Karpas-422 (cell line): Measurements from ENCODE around the gene PIP4K2C. TPM values are rescaled to one million over a fixed set of nuclear protein-coding genes. Genes with fewer than 3 reads are reported as not detected.
"Not testable (repeated sequence)": the region's sequence is repeated elsewhere in the genome, so short reads cannot be mapped to it uniquely, and the experiment has no call there.

Experiments used
- DNase-seq: peaks from one replicate; pipeline ENCODE4 v3.0.0-alpha.2; 2015
- H2AFZ ChIP-seq: fragments of 200-600 bp; sonication (generic); 2 replicates; pipeline ENCODE4 v1.6.1; 2014; ENCODE audit warnings: antibody characterized with exemption, low read length, mixed read lengths
- H3K27ac ChIP-seq: fragments of 200-600 bp; sonication (generic); 2 replicates; pipeline ENCODE4 v1.5.1; 2014; ENCODE audit warnings: mild to moderate bottlenecking, low read length, moderate library complexity
- H3K27me3 ChIP-seq: fragments of 200-600 bp; sonication (generic); 2 replicates; pipeline ENCODE4 v1.6.1; 2014; ENCODE audit warnings: low read length, mixed read lengths
- H3K36me3 ChIP-seq: fragments of 200-600 bp; sonication (generic); 2 replicates; pipeline ENCODE4 v1.6.1; 2014; ENCODE audit warnings: low read length, mixed read lengths; ENCODE audit not compliant: insufficient read depth
- H3K4me1 ChIP-seq: fragments of 200-600 bp; sonication (generic); 2 replicates; pipeline ENCODE4 v1.6.1; 2014; ENCODE audit warnings: mild to moderate bottlenecking, low read length, mixed read lengths
- H3K4me2 ChIP-seq: fragments of 200-600 bp; sonication (generic); 2 replicates; pipeline ENCODE4 v1.6.1; 2014; ENCODE audit warnings: low read length, low read depth, mild to moderate bottlenecking; ENCODE audit not compliant: poor library complexity, severe bottlenecking
- H3K4me3 ChIP-seq: fragments of 200-600 bp; sonication (generic); 2 replicates; pipeline ENCODE4 v1.5.1; 2014; ENCODE audit warnings: mild to moderate bottlenecking, antibody characterized with exemption, low read length, mixed read lengths
- H3K79me2 ChIP-seq: fragments of 200-600 bp; sonication (generic); 2 replicates; pipeline ENCODE4 v1.6.1; 2014; ENCODE audit warnings: mild to moderate bottlenecking, low read length, mixed read lengths
- H3K9ac ChIP-seq: fragments of 200-600 bp; sonication (generic); 2 replicates; pipeline ENCODE4 v1.6.0; 2014; ENCODE audit warnings: low read length
- H3K9me2 ChIP-seq: fragments of 200-600 bp; sonication (generic), shearing (Covaris generic); replicated peaks from 2 replicates; pipeline ENCODE4 v1.6.0; 2014; ENCODE audit warnings: mild to moderate bottlenecking, low read length, moderate library complexity; ENCODE audit not compliant: insufficient read depth
- H3K9me3 ChIP-seq: fragments of 300-700, 200-600 bp; sonication (generic); 2 replicates; pipeline ENCODE4 v1.6.1; 2014; ENCODE audit warnings: low read length, mixed read lengths
- H4K20me1 ChIP-seq: fragments of 200-600 bp; sonication (generic); 2 replicates; pipeline ENCODE4 v1.6.1; 2014; ENCODE audit warnings: mild to moderate bottlenecking, antibody characterized with exemption, low read length, low read depth; ENCODE audit not compliant: insufficient read depth
- total RNA-seq: library from RNA; depleted of rRNA; stranded (reverse); fragments of >200 nt; shearing (Covaris generic); gene quantifications from 2 replicates; pipeline ENCODE4 v1.2.3, GENCODE V29; 2014; ENCODE audit warnings: low replicate concordance

The PIP4K2C gene
- total RNA-seq, 1 experiment from 2014 or later: 23.9 TPM

DNA sequence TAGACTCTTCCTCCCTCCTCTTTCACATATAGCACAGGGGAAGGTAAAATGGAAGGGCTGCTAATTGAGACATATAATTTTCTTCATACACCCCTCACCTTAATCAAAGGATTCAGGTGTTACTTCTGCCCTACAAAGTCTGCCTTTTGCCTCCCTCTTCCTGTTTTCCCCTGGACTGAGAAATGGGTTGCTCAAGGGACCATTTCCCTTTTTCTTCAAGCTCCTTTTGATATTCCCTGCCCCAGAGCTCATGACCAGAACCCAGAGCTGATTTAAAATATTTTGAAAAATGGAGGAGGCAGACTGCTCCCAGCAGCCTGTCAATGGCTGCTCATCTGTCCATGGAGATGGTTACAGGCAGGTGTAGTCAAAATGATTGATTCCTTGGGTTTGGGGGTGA, 6.3 kb upstream of the PIP4K2C start:
- peaks cover 27% of the 10 kb centered on the region for H3K36me3 ChIP-seq
- H2AFZ ChIP-seq: no peak overlapping the region
- no peak overlapping the region for H3K27ac ChIP-seq
- no peaks in the 10 kb centered on the region for H4K20me1 ChIP-seq
- H3K79me2 ChIP-seq: no peaks in the 10 kb centered on the region
- H3K9me2 ChIP-seq: no peaks in the 10 kb centered on the region
- no peak for DNase-seq
- no peaks in the 10 kb centered on the region for H3K27me3 ChIP-seq
- H3K9me3 ChIP-seq: no peaks in the 10 kb centered on the region
- H3K4me1 ChIP-seq: no peaks in the 10 kb centered on the region
- no peak overlapping the region for H3K9ac ChIP-seq
- no peak overlapping the region for H3K4me3 ChIP-seq
- H3K4me2 ChIP-seq: no peak overlapping the region

DNA sequence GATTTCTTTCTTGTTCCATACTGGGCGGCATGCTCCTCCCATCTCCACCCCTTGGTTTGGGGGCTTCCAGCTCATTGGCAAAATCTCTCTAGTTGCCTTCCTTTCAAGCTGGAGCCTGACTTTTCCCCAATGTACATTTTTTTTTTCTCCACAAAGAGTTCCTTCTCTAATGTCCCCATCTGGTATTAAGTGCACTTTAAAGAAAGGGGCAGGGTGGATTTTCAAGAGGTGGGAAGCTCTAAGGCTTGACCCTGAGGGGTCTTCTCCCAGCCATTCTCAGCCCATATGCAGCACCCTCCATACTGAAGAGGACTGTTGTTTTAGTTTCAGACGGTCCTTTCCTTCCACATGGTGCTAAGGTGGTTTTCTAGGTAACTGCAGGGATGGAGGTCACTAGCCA, 5.8 kb upstream of the PIP4K2C start:
- Histone ChIP-seq H3K79me2 (no peaks in the 10 kb centered on the region), H3K4me2 (no peak overlapping the region), H3K4me1 (no peaks in the 10 kb centered on the region), H4K20me1 (no peaks in the 10 kb centered on the region), H3K9me3 (no peaks in the 10 kb centered on the region), H3K27me3 (no peaks in the 10 kb centered on the region), H3K4me3 (no peak overlapping the region), H3K27ac (no peak overlapping the region), H3K36me3 (peaks cover 27% of the 10 kb centered on the region), H3K9me2 (no peaks in the 10 kb centered on the region), H3K9ac (no peak overlapping the region), H2AFZ (no peak overlapping the region)
- no peak for DNase-seq

GRCh38 chr12:57586128-57586527, 4.9 kb upstream of the PIP4K2C start:
- DNase-seq: no peak
- H3K4me1 ChIP-seq: peaks cover 7% of the 10 kb centered on the region
- peaks cover under 1% of the 10 kb centered on the region; the same call in 1 of the 2 replicates for H3K79me2 ChIP-seq
- H3K36me3 ChIP-seq: peaks cover 24% of the 10 kb centered on the region
- no peak overlapping the region for H3K9ac ChIP-seq
- H3K9me3 ChIP-seq: no peaks in the 10 kb centered on the region
- no peaks in the 10 kb centered on the region for H3K9me2 ChIP-seq
- H3K4me2 ChIP-seq: no peak overlapping the region
- H3K4me3 ChIP-seq: no peak overlapping the region
- H2AFZ ChIP-seq: no peak overlapping the region
- H3K27ac ChIP-seq: no peak overlapping the region
- H3K27me3 ChIP-seq: no peaks in the 10 kb centered on the region
- no peaks in the 10 kb centered on the region for H4K20me1 ChIP-seq

- Histone ChIP-seq H3K9me2 (no peaks in the 10 kb centered on the region), H3K4me2 (no peak overlapping the region), H2AFZ (no peak overlapping the region), H4K20me1 (no peaks in the 10 kb centered on the region), H3K4me1 (peaks cover 11% of the 10 kb centered on the region), H3K36me3 (peaks cover 19% of the 10 kb centered on the region), H3K4me3 (no peak overlapping the region), H3K27me3 (no peaks in the 10 kb centered on the region), H3K27ac (no peak overlapping the region), H3K9me3 (no peaks in the 10 kb centered on the region), H3K79me2 (peaks cover 8% of the 10 kb centered on the region), H3K9ac (no peak overlapping the region)
- DNase-seq: no peak
Observed at GRCh38 chr12:57586832-57587429, 4.1 kb upstream of the PIP4K2C start.

DNA sequence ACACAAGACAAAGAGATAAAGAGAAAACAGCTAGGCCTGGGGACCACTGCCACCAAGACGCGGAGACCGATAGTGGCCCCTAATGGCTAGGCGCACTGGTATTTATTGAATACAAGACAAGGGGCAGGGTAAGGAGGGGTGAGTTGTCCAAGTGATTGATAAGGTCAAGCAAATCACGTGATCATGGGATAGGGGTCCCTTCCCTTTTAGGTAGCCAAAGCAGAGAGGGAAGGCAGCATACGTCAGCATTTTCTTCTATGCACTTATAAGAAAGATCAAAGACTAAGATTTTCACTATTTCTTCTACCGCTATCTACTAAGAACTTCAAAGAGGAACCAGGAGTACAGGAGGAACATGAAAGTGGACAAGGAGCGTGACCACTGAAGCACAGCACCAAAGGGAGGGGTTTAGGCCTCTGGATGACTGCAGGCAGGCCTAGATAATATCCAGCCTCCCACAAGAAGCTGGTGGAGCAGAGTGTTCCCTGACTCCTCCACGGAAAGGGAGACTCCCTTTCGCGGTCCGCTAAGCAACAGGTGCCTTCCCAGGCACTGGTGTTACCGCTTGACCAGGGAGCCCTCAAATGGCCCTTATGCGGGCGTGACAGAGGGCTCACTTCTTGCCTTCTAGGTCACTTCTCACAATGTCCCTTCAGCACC, 1.9 kb upstream of the PIP4K2C start:
- not testable (repeated sequence) for H3K9me2 ChIP-seq, H3K9me3 ChIP-seq, H3K4me3 ChIP-seq, DNase-seq, H3K27me3 ChIP-seq, H3K4me2 ChIP-seq, H3K27ac ChIP-seq, H3K9ac ChIP-seq, H4K20me1 ChIP-seq, H2AFZ ChIP-seq
- Histone ChIP-seq H3K4me1 (peaks cover 21% of the 10 kb centered on the region), H3K36me3 (peaks cover 14% of the 10 kb centered on the region), H3K79me2 (peaks cover 27% of the 10 kb centered on the region)

GRCh38 chr12:57590479-57590863, 521 bp upstream of the PIP4K2C start:
- H3K36me3 ChIP-seq: 0 out of 2 replicates have a peak, but pooled peaks cover 3% of the 10 kb centered on the region
- no peak overlapping the region for H3K27ac ChIP-seq
- H3K79me2 ChIP-seq: peaks cover 27% of the 10 kb centered on the region
- peak overlapping the region; percentile 81 for H3K4me2 ChIP-seq
- H4K20me1 ChIP-seq: no peaks in the 10 kb centered on the region
- peaks cover 21% of the 10 kb centered on the region for H3K4me1 ChIP-seq
- H2AFZ ChIP-seq: peak overlapping the region; percentile 82
- H3K9ac ChIP-seq: peak overlapping the region; percentile 51
- H3K4me3 ChIP-seq: peak overlapping the region; percentile 77
- H3K9me3 ChIP-seq: no peaks in the 10 kb centered on the region
- no peak for DNase-seq
- H3K27me3 ChIP-seq: no peaks in the 10 kb centered on the region
- no peaks in the 10 kb centered on the region for H3K9me2 ChIP-seq

DNA sequence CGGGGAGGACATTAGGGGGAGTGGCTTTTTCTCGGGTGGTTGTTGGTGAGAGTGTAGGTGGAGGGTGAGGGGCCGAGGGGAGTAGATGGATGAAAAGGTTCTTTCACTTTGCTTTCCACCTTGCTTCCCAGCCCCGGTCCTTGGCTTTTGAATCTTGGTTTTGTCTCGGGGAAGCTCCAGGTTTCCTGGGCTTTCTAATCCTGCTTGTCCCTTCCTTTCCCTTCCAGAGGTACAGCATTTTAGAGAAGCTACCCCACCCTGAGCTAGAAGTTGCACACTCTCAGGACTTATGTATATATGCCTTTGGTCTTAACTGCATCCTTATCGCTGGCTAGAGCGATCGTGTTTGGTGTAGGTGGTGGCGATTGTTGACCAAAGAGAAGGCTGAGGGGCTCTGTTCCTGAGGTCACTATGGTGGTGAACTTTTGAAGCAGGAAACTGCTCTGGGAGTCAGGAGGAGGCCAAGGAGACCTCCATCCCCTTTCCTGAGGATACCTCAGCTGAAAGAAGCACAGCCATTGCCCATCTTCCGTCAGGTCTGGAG, 862 bp downstream of the PIP4K2C start:
- no peaks in the 10 kb centered on the region for H4K20me1 ChIP-seq
- no peak overlapping the region; the same call in 1 of the 2 replicates for H2AFZ ChIP-seq
- no peaks in the 10 kb centered on the region for H3K27me3 ChIP-seq
- no peak overlapping the region for H3K27ac ChIP-seq
- peak overlapping the region; percentile 81 for H3K4me2 ChIP-seq
- peak overlapping the region; percentile 77 for H3K4me3 ChIP-seq
- H3K79me2 ChIP-seq: peaks cover 27% of the 10 kb centered on the region
- peaks cover 21% of the 10 kb centered on the region for H3K4me1 ChIP-seq
- DNase-seq: peak; percentile 47
- H3K9me3 ChIP-seq: no peaks in the 10 kb centered on the region
- H3K9me2 ChIP-seq: no peaks in the 10 kb centered on the region
- H3K36me3 ChIP-seq: no peaks in the 10 kb centered on the region; the same call in 1 of the 2 replicates
- peak overlapping the region; percentile 79 for H3K9ac ChIP-seq

GRCh38 chr12:57592551-57593165, 1.7 kb downstream of the PIP4K2C start:
- Histone ChIP-seq H3K9ac (no peak overlapping the region), H3K4me3 (peak overlapping the region; percentile 77; the same call in 1 of the 2 replicates), H2AFZ (no peak overlapping the region), H4K20me1 (no peaks in the 10 kb centered on the region), H3K27me3 (no peaks in the 10 kb centered on the region), H3K4me1 (peaks cover 21% of the 10 kb centered on the region), H3K36me3 (peaks cover 5% of the 10 kb centered on the region; the same call in 1 of the 2 replicates), H3K4me2 (peak overlapping the region; percentile 81), H3K79me2 (peaks cover 27% of the 10 kb centered on the region), H3K9me3 (no peaks in the 10 kb centered on the region), H3K9me2 (no peaks in the 10 kb centered on the region), H3K27ac (no peak overlapping the region)
- no peak for DNase-seq
